ENCODE data around the gene OR6C76.

DNA sequence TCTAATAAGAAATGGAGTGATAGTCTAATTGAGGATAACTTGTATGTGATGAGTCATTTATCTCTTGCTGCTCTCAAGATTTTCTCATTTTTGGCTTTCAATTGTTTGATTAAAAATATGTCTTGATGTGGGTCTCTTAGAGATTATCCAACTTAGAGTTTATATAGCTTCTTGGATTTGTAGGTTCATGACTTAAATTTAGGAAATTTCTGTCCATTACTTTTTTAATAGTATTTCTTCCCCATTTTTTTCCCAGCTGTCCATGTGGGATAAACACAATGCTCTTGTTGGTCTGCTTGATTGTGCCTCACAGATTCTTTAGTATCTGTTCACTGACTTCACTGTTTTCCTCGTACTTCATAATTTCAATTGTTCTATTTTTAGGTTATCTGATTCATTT lies 18.2 kb upstream of the OR6C76 start:
- TF ChIP-seq, protein P1, sequence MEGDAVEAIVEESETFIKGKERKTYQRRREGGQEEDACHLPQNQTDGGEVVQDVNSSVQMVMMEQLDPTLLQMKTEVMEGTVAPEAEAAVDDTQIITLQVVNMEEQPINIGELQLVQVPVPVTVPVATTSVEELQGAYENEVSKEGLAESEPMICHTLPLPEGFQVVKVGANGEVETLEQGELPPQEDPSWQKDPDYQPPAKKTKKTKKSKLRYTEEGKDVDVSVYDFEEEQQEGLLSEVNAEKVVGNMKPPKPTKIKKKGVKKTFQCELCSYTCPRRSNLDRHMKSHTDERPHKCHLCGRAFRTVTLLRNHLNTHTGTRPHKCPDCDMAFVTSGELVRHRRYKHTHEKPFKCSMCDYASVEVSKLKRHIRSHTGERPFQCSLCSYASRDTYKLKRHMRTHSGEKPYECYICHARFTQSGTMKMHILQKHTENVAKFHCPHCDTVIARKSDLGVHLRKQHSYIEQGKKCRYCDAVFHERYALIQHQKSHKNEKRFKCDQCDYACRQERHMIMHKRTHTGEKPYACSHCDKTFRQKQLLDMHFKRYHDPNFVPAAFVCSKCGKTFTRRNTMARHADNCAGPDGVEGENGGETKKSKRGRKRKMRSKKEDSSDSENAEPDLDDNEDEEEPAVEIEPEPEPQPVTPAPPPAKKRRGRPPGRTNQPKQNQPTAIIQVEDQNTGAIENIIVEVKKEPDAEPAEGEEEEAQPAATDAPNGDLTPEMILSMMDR (conservative IDR thresholded peaks at IDR 0.05; ENCODE audit: low read length), result no peak
- no peak for TF ChIP-seq EZH2phosphoT487 (IDR thresholded peaks at IDR 0.05; ENCODE audit: borderline replicate concordance)
